GM12878 (cell line): ENCODE measurements around the gene LEFTY1. TPM values are rescaled to one million over a fixed set of nuclear protein-coding genes. Genes with fewer than 3 reads are reported as not detected.

Source experiments
- CBFB ChIP-seq: IDR thresholded peaks from 2 replicates; pipeline ENCODE4 v1.6.1; 2016; ENCODE audit warnings: antibody characterized with exemption, low read depth
- CREB1 ChIP-seq: IDR thresholded peaks from 2 replicates; pipeline ENCODE4 v1.6.1; 2012; ENCODE audit warnings: low read depth, mild to moderate bottlenecking, inconsistent platforms
- E2F4 ChIP-seq: IDR thresholded peaks from 2 replicates; pipeline ENCODE4 v1.6.1; 2012; ENCODE audit warnings: low read depth, low read length, improper control_type of control experiment
- GABPA ChIP-seq: IDR thresholded peaks from 2 replicates; pipeline ENCODE4 v1.6.1; 2014; ENCODE audit warnings: antibody characterized with exemption, low read depth, mild to moderate bottlenecking, inconsistent platforms
- HDAC2 ChIP-seq: fragments of 200-600 bp; sonication (generic); IDR thresholded peaks from 2 replicates; pipeline ENCODE4 v1.6.1; 2017
- IKZF1 ChIP-seq: fragments of 450-650 bp; conservative IDR thresholded peaks from 2 replicates; pipeline ENCODE4 v1.6.1; 2017; ENCODE audit warnings: antibody characterized with exemption, mild to moderate bottlenecking
- JUNB ChIP-seq: IDR thresholded peaks from 2 replicates; pipeline ENCODE4 v1.6.1; 2016; ENCODE audit warnings: antibody characterized with exemption, mild to moderate bottlenecking
- KLF5 ChIP-seq: fragments of 450-650 bp; IDR thresholded peaks from 2 replicates; pipeline ENCODE4 v1.6.1; 2014; ENCODE audit warnings: mild to moderate bottlenecking; ENCODE audit not compliant: partially characterized antibody
- NKRF ChIP-seq: fragments of 450-650 bp; conservative IDR thresholded peaks from 2 replicates; pipeline ENCODE4 v1.6.1; 2017; ENCODE audit warnings: mild to moderate bottlenecking, moderate library complexity
- NR2C2 ChIP-seq: IDR thresholded peaks from 2 replicates; pipeline ENCODE4 v1.6.1; 2011; ENCODE audit warnings: borderline replicate concordance, low read depth; ENCODE audit not compliant: control insufficient read depth, insufficient read length
- POU2F2 ChIP-seq: IDR thresholded peaks from 3 replicates; pipeline ENCODE4 v1.6.1; 2011; ENCODE audit warnings: low read depth, mild to moderate bottlenecking, low read length, borderline replicate concordance
- SKIL ChIP-seq: fragments of 450-650 bp; IDR thresholded peaks from 2 replicates; pipeline ENCODE4 v1.6.1; 2017; ENCODE audit warnings: mild to moderate bottlenecking, low read depth, inconsistent platforms; ENCODE audit not compliant: poor library complexity, severe bottlenecking
- SMARCA5 ChIP-seq: fragments of 450-650 bp; IDR thresholded peaks from 2 replicates; pipeline ENCODE4 v1.6.1; 2017; ENCODE audit warnings: mild to moderate bottlenecking
- SREBF1 ChIP-seq: IDR thresholded peaks from 2 replicates; pipeline ENCODE4 v1.6.1; 2012; ENCODE audit warnings: mild to moderate bottlenecking, low read length
- STAT1 ChIP-seq: fragments of 450-650 bp; conservative IDR thresholded peaks from 2 replicates; pipeline ENCODE4 v1.6.1; 2014; ENCODE audit warnings: antibody characterized with exemption, mild to moderate bottlenecking
- TCF7 ChIP-seq: IDR thresholded peaks from 2 replicates; pipeline ENCODE4 v1.6.1; 2014; ENCODE audit warnings: antibody characterized with exemption, borderline replicate concordance
- USF2 ChIP-seq: IDR thresholded peaks from 2 replicates; pipeline ENCODE4 v1.6.1; 2011; ENCODE audit warnings: low read depth, low read length, improper control_type of control experiment, borderline replicate concordance
- ZBTB33 ChIP-seq: fragments of 450-650 bp; IDR thresholded peaks from 2 replicates; pipeline ENCODE4 v1.6.1; 2017; ENCODE audit warnings: mild to moderate bottlenecking
- ZSCAN29 ChIP-seq: fragments of 450-650 bp; IDR thresholded peaks from 2 replicates; pipeline ENCODE4 v1.6.1; 2017; ENCODE audit warnings: mild to moderate bottlenecking, moderate library complexity
- polyA plus RNA-seq, 11 experiments: library from polyadenylated mRNA; depleted of rRNA in 4 of 11; unstranded in 6 of 11; stranded (reverse) in 5 of 11; fragments of >200 nt; fragmentation: Nextera tagmentation in 4 of 11; fragmentation: Illumina TruSeq in 1 of 11; extraction: Ambion mirVana in 4 of 11; extraction: Trizol in 1 of 11; gene quantifications; 1 replicate in 1 of 11; 2 replicates in 10 of 11; pipeline versions ENCODE4 v1.2.1 to v1.2.3, GENCODE V29; 2011 to 2016; ENCODE audit warnings: inconsistent platforms in 2 of 11, missing spikeins in 2 of 11, low read depth in 1 of 11
- total RNA-seq, 4 experiments: library from RNA; depleted of rRNA in 3 of 4; stranded (reverse); fragments of >200 nt in 3 of 4; fragmentation: Illumina TruSeq in 1 of 4; extraction: Trizol in 1 of 4; gene quantifications; 2 replicates each; pipeline versions ENCODE4 v1.2.1 to v1.2.3, GENCODE V29; 2013 to 2021

LEFTY1 gene
- total and polyA plus RNA-seq, 10 of the 15 experiments (the other 5 are each of a cell fraction or from before 2014, with no cell fraction given): 0.06 TPM; not detected in 8

- TF ChIP-seq SKIL (no peak), CREB1 (peak; percentile 75), IKZF1 (peak; percentile 84), NR2C2 (no peak), STAT1 (no peak), TCF7 (no peak), SREBF1 (no peak), USF2 (peak; percentile 85), E2F4 (peak; percentile 54; the same call in 1 of the 2 replicates), POU2F2 (peak; percentile 79; the same call in 2 of the 3 replicates), JUNB (no peak), GABPA (peak; percentile 89), KLF5 (peak; percentile 83), SMARCA5 (no peak), CBFB (peak; percentile 48; the same call in 1 of the 2 replicates), HDAC2 (no peak), NKRF (peak; percentile 91), ZSCAN29 (no peak), ZBTB33 (no peak)
These were observed 35.0 kb upstream of the LEFTY1 start, which contains the start of gene PYCR2 (continued) for GRCh38 chr1:225923692-225924555.
